ENCODE data around the gene LUC7L3.

Gene LUC7L3

DNA sequence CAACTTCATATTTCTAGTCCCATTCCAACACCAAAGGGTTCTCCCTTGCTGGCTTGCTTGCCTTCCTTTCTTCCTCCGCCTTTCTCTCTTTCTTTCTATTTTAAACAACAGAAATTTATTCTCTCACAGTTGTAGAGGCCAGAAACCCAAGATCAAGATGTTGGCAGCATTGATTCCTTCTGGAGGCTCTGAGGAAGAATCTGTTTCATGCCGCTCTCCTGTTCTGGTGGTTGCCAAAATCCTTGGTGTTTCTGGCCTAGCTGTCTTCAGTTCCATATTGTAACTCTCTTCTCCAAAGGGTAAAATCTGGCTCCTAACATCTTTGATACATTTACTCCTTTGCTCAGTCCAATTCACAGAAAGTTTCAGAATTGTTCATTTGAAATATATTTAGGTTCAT is 50.9 kb downstream of the LUC7L3 start:
- no peak for TF ChIP-seq CTCF (conservative IDR thresholded peaks at IDR 0.05; ENCODE audit: low read depth, low read length)
- no peak overlapping the region for H3K4me3 ChIP-seq (ENCODE audit: low read length)
- DNase-seq (ENCODE audit: low read depth), result no peak

- no peak for DNase-seq (ENCODE audit: low read depth)
- no peak for TF ChIP-seq CTCF (conservative IDR thresholded peaks at IDR 0.05; ENCODE audit: low read depth, low read length)
Observed at GRCh38 chr17:50771991-50772785, 52.8 kb downstream of the LUC7L3 start.

GRCh38 chr17:50774225-50774803 is 54.9 kb downstream of the LUC7L3 start:
- TF ChIP-seq CTCF (conservative IDR thresholded peaks at IDR 0.05; ENCODE audit: low read depth, low read length), result no peak
- H3K4me3 ChIP-seq (ENCODE audit: low read length), result no peak overlapping the region
- no peak for DNase-seq (ENCODE audit: low read depth)

More at GRCh38 chr17:50771991-50772785, 52.8 kb downstream of the LUC7L3 start:
- no peak overlapping the region for H3K4me3 ChIP-seq (ENCODE audit: low read length)

DNA sequence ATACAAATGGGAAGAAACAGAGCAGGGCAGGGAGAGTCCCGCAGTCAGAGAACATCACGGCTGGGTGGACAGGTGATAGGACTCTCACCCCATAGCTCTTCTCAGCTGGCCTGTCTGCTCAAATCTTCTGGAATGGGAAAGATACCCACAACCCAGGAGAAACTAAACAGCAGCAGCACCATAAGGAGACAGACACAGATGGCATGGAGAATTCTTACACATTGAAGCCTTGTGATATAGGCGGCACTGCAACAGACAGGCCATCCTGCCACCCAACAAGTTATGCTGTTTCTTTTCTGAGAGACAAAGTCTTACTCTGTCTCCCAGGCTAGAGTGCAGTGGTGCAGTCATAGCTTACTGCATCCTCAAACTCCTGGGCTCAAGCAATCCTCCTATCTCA is 56.5 kb downstream of the LUC7L3 start:
- TF ChIP-seq CTCF (conservative IDR thresholded peaks at IDR 0.05; ENCODE audit: low read depth, low read length), result no peak

DNA sequence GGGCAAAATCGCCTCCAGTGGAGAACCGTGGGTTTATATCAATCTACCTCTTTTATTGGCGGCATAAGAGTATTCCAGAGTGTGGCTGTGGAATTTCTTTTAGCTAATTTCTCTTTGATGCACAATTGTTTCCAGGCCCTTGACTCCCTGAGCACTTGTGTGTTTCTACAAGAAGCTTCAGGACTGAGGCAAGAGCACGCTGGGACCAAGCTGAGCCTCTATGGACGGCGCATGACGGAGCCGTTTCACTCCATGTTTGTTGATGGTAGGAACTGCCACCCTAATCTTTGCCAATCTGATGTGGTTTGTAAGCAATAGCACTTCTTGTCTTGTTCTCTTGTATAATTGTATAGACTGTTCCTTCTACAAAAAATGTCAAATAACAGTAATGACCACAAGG is 59.1 kb downstream of the LUC7L3 start:
- no peak overlapping the region for H3K4me3 ChIP-seq (ENCODE audit: low read length)
- DNase-seq (ENCODE audit: low read depth), result no peak
- no peak for TF ChIP-seq CTCF (conservative IDR thresholded peaks at IDR 0.05; ENCODE audit: low read depth, low read length)

More for the DNA sequence above, 56.5 kb downstream of the LUC7L3 start:
- no peak for DNase-seq (ENCODE audit: low read depth)
- no peak overlapping the region for H3K4me3 ChIP-seq (ENCODE audit: low read length)

- DNase-seq (ENCODE audit: low read depth), result no peak
- no peak for TF ChIP-seq CTCF (conservative IDR thresholded peaks at IDR 0.05; ENCODE audit: low read depth, low read length)
- H3K4me3 ChIP-seq (ENCODE audit: low read length), result no peak overlapping the region
Observed at GRCh38 chr17:50778988-50779387, 59.6 kb downstream of the LUC7L3 start.

Measured in retinal pigment epithelial cell (primary cell).